Type B pancreatic cell (in vitro differentiated cells): Measurements from ENCODE around the gene EXOC4. TPM values are rescaled to one million over a fixed set of nuclear protein-coding genes. Genes with fewer than 3 reads are reported as not detected.

Experiments used
- DNase-seq: peaks from one replicate; pipeline ENCODE4 v3.0.0; 2021; ENCODE audit warnings: mixed read lengths; ENCODE audit not compliant: unreplicated experiment; ENCODE audit errors: extremely low spot score
- H3K27ac Mint-ChIP-seq: 2 replicates; pipeline ENCODE4 v1.8.0; 2021; ENCODE audit warnings: mild to moderate bottlenecking, mixed read lengths
- H3K27me3 Mint-ChIP-seq: 2 replicates; pipeline ENCODE4 v1.8.0; 2021; ENCODE audit warnings: mixed read lengths
- H3K36me3 Mint-ChIP-seq: 2 replicates; pipeline ENCODE4 v1.8.0; 2021; ENCODE audit warnings: mixed read lengths
- H3K4me1 Mint-ChIP-seq: one replicate; pipeline ENCODE4 v1.8.0; 2021; ENCODE audit warnings: mixed read lengths; ENCODE audit not compliant: unreplicated experiment
- H3K4me3 Mint-ChIP-seq: 2 replicates; pipeline ENCODE4 v1.8.0; 2021; ENCODE audit warnings: mild to moderate bottlenecking, mixed read lengths
- H3K9me3 Mint-ChIP-seq: 2 replicates; pipeline ENCODE4 v1.8.0; 2021; ENCODE audit warnings: mixed read lengths
- total RNA-seq: library from RNA; stranded (reverse); gene quantifications from 2 replicates; pipeline ENCODE4 v1.2.1, GENCODE V29; 2021; ENCODE audit warnings: low replicate concordance
- TF ChIP-seq, protein P1 (sequence below): fragments of 200-600 bp; sonication (generic); conservative IDR thresholded peaks from 2 replicates; pipeline ENCODE4 v1.5.0; 2021; ENCODE audit warnings: antibody characterized with exemption, mild to moderate bottlenecking

Gene EXOC4
- total RNA-seq, 1 donor from 2014 or later = 95.5 TPM

DNA sequence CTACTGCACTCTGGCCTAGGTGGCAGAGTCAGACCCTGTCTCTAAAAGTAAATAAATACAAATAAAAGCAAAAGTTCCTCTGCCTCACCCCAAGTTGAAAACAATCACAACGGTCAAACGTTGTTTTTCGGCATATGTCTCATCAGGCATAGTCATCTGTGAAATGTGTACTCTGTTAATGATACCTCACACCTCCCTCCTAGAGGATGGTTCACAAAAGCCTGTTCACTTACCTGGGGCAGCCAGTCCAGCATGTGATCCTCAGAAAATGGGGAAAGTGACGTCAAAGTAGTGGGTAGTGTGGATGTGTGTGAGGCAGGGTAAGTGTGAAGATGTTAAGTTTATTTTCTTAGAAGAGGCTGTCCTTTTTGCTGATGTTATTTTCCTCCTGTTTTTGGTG, 620.3 kb downstream of the EXOC4 start:
- Mint-ChIP-seq H3K27me3 (no peaks in the 10 kb centered on the region), H3K9me3 (no peaks in the 10 kb centered on the region), H3K4me1 (peaks cover 5% of the 10 kb centered on the region), H3K36me3 (no peaks in the 10 kb centered on the region), H3K27ac (no peak overlapping the region), H3K4me3 (no peak overlapping the region)
- DNase-seq = no peak
- TF ChIP-seq, protein P1, sequence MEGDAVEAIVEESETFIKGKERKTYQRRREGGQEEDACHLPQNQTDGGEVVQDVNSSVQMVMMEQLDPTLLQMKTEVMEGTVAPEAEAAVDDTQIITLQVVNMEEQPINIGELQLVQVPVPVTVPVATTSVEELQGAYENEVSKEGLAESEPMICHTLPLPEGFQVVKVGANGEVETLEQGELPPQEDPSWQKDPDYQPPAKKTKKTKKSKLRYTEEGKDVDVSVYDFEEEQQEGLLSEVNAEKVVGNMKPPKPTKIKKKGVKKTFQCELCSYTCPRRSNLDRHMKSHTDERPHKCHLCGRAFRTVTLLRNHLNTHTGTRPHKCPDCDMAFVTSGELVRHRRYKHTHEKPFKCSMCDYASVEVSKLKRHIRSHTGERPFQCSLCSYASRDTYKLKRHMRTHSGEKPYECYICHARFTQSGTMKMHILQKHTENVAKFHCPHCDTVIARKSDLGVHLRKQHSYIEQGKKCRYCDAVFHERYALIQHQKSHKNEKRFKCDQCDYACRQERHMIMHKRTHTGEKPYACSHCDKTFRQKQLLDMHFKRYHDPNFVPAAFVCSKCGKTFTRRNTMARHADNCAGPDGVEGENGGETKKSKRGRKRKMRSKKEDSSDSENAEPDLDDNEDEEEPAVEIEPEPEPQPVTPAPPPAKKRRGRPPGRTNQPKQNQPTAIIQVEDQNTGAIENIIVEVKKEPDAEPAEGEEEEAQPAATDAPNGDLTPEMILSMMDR = no peak

GRCh38 chr7:133873631-133874030, 620.8 kb downstream of the EXOC4 start:
- no peaks in the 10 kb centered on the region for H3K27me3 Mint-ChIP-seq
- TF ChIP-seq, protein P1 = no peak
- H3K9me3 Mint-ChIP-seq = no peaks in the 10 kb centered on the region
- no peak overlapping the region for H3K4me3 Mint-ChIP-seq
- H3K36me3 Mint-ChIP-seq = no peaks in the 10 kb centered on the region
- no peak overlapping the region for H3K27ac Mint-ChIP-seq
- peaks cover 5% of the 10 kb centered on the region for H3K4me1 Mint-ChIP-seq
- DNase-seq = no peak

DNA sequence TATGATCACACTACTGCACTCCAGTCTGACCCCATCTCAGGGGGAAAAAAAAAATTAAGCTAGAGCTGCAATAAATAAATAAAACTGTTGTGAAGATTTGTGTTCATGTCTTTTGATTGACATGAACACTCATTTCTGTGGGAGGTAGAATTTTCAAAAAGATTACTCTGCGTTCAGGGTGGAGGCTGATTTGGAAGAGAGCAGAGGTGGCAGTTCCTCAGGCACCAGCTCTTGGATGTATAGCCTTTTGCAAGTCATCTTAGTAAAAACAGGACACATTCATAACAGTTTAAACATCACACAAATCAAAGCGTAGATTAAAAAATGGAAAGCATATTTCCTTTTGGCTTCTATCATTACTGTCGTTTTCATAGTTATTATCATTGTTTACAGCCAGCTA, 630.7 kb downstream of the EXOC4 start:
- H3K36me3 Mint-ChIP-seq = peaks cover 4% of the 10 kb centered on the region
- no peak overlapping the region for H3K4me3 Mint-ChIP-seq
- no peaks in the 10 kb centered on the region for H3K9me3 Mint-ChIP-seq
- TF ChIP-seq, protein P1 = no peak
- no peak overlapping the region for H3K27ac Mint-ChIP-seq
- H3K4me1 Mint-ChIP-seq = peaks cover 11% of the 10 kb centered on the region
- no peaks in the 10 kb centered on the region for H3K27me3 Mint-ChIP-seq
- DNase-seq = no peak

- H3K27ac Mint-ChIP-seq = no peak overlapping the region
- H3K36me3 Mint-ChIP-seq = no peaks in the 10 kb centered on the region
- no peak for DNase-seq
- H3K27me3 Mint-ChIP-seq = no peaks in the 10 kb centered on the region
- H3K9me3 Mint-ChIP-seq = no peaks in the 10 kb centered on the region
- peaks cover 11% of the 10 kb centered on the region for H3K4me1 Mint-ChIP-seq
- TF ChIP-seq, protein P1 = no peak
- no peak overlapping the region for H3K4me3 Mint-ChIP-seq
Observed at GRCh38 chr7:133885213-133885612, 632.3 kb downstream of the EXOC4 start.

GRCh38 chr7:133886086-133886485, 633.2 kb downstream of the EXOC4 start:
- Mint-ChIP-seq H3K36me3 (no peaks in the 10 kb centered on the region), H3K9me3 (no peaks in the 10 kb centered on the region), H3K4me1 (peaks cover 11% of the 10 kb centered on the region), H3K4me3 (no peak overlapping the region), H3K27ac (no peak overlapping the region), H3K27me3 (no peaks in the 10 kb centered on the region)
- TF ChIP-seq, protein P1 = no peak
- DNase-seq = no peak

DNA sequence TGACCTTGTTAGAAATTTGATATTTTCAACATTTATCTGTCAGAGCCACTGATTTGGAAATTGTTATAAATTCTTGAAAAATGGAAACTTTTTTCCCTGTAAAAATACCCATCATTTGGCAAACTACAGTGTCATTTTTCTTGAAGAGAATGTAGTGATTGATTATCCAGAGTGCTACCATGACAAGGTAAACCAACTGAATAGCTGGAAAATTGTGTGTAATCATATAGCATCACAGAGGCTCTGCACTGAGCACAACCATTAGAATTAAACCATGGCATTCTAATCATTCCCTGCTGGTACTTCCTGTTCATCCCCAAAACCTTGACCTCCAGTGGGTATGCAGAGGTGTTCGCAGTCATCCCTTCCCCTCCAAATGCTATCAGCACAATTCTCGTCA, 633.9 kb downstream of the EXOC4 start:
- Mint-ChIP-seq H3K36me3 (no peaks in the 10 kb centered on the region), H3K27me3 (no peaks in the 10 kb centered on the region), H3K27ac (no peak overlapping the region), H3K4me3 (no peak overlapping the region), H3K4me1 (peaks cover 11% of the 10 kb centered on the region), H3K9me3 (no peaks in the 10 kb centered on the region)
- TF ChIP-seq, protein P1 = no peak
- DNase-seq = no peak
